ENCODE measurements around the gene CLIC1. TPM values are rescaled to one million over a fixed set of nuclear protein-coding genes. Genes with fewer than 3 reads are reported as not detected.

Gene CLIC1
- total RNA-seq, 1 donor = 701 TPM

GRCh38 chr6:31750411-31751022 is 14.2 kb upstream of the CLIC1 start:
- TF ChIP-seq, protein P1, sequence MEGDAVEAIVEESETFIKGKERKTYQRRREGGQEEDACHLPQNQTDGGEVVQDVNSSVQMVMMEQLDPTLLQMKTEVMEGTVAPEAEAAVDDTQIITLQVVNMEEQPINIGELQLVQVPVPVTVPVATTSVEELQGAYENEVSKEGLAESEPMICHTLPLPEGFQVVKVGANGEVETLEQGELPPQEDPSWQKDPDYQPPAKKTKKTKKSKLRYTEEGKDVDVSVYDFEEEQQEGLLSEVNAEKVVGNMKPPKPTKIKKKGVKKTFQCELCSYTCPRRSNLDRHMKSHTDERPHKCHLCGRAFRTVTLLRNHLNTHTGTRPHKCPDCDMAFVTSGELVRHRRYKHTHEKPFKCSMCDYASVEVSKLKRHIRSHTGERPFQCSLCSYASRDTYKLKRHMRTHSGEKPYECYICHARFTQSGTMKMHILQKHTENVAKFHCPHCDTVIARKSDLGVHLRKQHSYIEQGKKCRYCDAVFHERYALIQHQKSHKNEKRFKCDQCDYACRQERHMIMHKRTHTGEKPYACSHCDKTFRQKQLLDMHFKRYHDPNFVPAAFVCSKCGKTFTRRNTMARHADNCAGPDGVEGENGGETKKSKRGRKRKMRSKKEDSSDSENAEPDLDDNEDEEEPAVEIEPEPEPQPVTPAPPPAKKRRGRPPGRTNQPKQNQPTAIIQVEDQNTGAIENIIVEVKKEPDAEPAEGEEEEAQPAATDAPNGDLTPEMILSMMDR (IDR thresholded peaks at IDR 0.05; ENCODE audit: insufficient read depth, low read depth, low read length) = no peak
- peak; percentile 83 for DNase-seq (ENCODE audit: low read depth)
- H3K4me3 ChIP-seq (ENCODE audit: low read depth, low read length) = no peak overlapping the region

GRCh38 chr6:31749301-31750036 is 13.1 kb upstream of the CLIC1 start:
- H3K4me3 ChIP-seq (ENCODE audit: low read depth, low read length) = no peak overlapping the region
- DNase-seq (ENCODE audit: low read depth) = no peak
- TF ChIP-seq, protein P1 (IDR thresholded peaks at IDR 0.05; ENCODE audit: insufficient read depth, low read depth, low read length) = no peak

GRCh38 chr6:31744422-31744821 is 8.1 kb upstream of the CLIC1 start:
- TF ChIP-seq, protein P1 (IDR thresholded peaks at IDR 0.05; ENCODE audit: insufficient read depth, low read depth, low read length) = no peak
- no peak for DNase-seq (ENCODE audit: low read depth)
- no peak overlapping the region for H3K4me3 ChIP-seq (ENCODE audit: low read depth, low read length)

- no peak for DNase-seq (ENCODE audit: low read depth)
- TF ChIP-seq, protein P1 (IDR thresholded peaks at IDR 0.05; ENCODE audit: insufficient read depth, low read depth, low read length) = no peak
- no peak overlapping the region for H3K4me3 ChIP-seq (ENCODE audit: low read depth, low read length)
Measured at GRCh38 chr6:31742894-31743293, 6.6 kb upstream of the CLIC1 start.

- no peak for DNase-seq (ENCODE audit: low read depth)
- H3K4me3 ChIP-seq (ENCODE audit: low read depth, low read length) = no peak overlapping the region
- TF ChIP-seq, protein P1 (IDR thresholded peaks at IDR 0.05; ENCODE audit: insufficient read depth, low read depth, low read length) = no peak
Measured at GRCh38 chr6:31741815-31742214, 5.5 kb upstream of the CLIC1 start.

- no peak for DNase-seq (ENCODE audit: low read depth)
- H3K4me3 ChIP-seq (ENCODE audit: low read depth, low read length) = peak overlapping the region; percentile 94
- TF ChIP-seq, protein P1 (IDR thresholded peaks at IDR 0.05; ENCODE audit: insufficient read depth, low read depth, low read length) = no peak
Measured at GRCh38 chr6:31740397-31741223, 4.3 kb upstream of the CLIC1 start.
